Nephron (organoid): Measurements from ENCODE around the gene TRABD.
A peak's percentile ranks its signal among the peaks of the same experiment; 100 is the strongest.

Experiments used
- H3K27ac Mint-ChIP-seq, 3 experiments: 2 replicates each; pipeline ENCODE4 v1.8.0; 2020; ENCODE audit warnings: mixed read lengths in 3 of 3, mild to moderate bottlenecking in 2 of 3, moderate library complexity in 1 of 3
- H3K27me3 Mint-ChIP-seq: 2 replicates; pipeline ENCODE4 v1.8.0; 2021; ENCODE audit warnings: low read depth, mild to moderate bottlenecking, moderate library complexity, mixed read lengths
- H3K36me3 Mint-ChIP-seq: 2 replicates; pipeline ENCODE4 v1.8.0; 2020; ENCODE audit warnings: low read depth, mixed read lengths
- H3K4me1 Mint-ChIP-seq: 2 replicates; pipeline ENCODE4 v1.8.0; 2020; ENCODE audit warnings: mixed read lengths
- H3K4me3 Mint-ChIP-seq, 3 experiments: 2 replicates each; pipeline ENCODE4 v1.8.0; 2020; ENCODE audit warnings: mild to moderate bottlenecking in 3 of 3, mixed read lengths in 3 of 3, moderate library complexity in 2 of 3
- H3K9me3 Mint-ChIP-seq: 2 replicates; pipeline ENCODE4 v1.8.0; 2020; ENCODE audit warnings: mixed read lengths
- CTCF ChIP-seq, 3 experiments: fragments of 200-600 bp; sonication (generic); IDR thresholded peaks; one replicate each; pipeline ENCODE4 v1.5.0; 2021; ENCODE audit warnings: antibody characterized with exemption in 3 of 3; ENCODE audit not compliant: unreplicated experiment in 3 of 3

The TRABD gene

DNA sequence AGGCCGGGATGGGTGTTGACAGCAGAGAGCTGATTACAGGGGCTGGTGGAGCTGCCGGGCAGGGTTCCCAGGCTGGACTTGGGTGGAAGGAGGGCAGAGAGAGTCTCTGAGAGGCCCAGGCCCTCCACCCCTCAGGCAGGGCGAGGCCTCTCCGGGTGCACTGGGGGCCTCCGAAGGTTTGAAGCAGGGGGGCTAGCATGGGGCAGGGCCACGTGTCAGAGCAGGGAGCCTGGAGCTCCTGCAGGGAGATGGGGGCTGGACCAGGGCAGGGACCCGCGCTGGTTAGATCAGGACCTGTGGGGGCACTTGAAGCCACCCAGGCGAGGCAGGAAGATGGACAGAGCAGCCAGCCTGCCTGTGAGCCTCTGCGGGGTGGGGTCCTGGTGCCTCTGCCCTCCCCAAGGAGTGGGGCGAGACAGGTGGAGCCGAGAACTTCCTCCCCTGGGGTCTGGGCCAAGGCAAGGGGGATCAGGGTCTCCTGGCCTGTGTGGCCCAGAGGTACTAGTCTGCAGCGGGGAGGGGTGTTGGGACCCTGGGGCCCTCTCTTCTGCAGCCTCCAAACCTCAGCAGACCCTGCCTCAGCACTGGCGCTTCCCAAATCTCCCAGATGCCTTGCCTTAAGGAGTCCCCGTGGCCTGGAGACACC, 14.3 kb upstream of the TRABD start:
- H3K27ac Mint-ChIP-seq, result no peak overlapping the region
- peaks cover 65% of the 10 kb centered on the region for H3K27me3 Mint-ChIP-seq
- H3K36me3 Mint-ChIP-seq, result no peaks in the 10 kb centered on the region
- no peak for TF ChIP-seq CTCF (IDR thresholded peaks at IDR 0.05; ENCODE audit: unreplicated experiment in 3 of 3)
- no peaks in the 10 kb centered on the region for H3K9me3 Mint-ChIP-seq
- H3K4me1 Mint-ChIP-seq, result no peaks in the 10 kb centered on the region
- H3K4me3 Mint-ChIP-seq, result peak overlapping the region; percentile 83 to 87 (median 87)

DNA sequence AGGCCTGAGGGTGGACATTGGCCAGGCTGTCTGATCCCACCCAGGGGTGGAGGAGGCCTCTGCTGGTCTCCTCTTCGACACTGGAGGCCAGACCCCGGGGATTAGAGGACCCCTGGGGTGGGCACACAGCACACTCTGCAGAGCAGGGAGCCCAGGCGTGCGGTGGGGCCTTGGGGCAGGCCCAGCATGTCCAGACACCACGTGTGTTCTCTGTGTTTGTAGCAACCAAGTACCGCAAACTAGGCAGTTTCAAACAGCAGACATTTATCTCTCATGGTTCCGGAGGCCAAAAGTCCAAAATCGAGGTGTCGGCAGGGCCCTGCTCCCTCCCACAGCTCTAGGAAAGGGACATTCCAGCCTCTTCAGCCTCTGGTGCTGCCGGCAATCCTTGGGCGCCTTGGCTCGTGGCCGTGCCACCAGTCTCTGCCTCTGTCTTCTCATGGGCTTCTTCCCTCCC, 13.7 kb upstream of the TRABD start:
- H3K27ac Mint-ChIP-seq, result no peak overlapping the region

GRCh38 chr22:50173311-50173982, 12.3 kb upstream of the TRABD start:
- H3K4me1 Mint-ChIP-seq, result no peaks in the 10 kb centered on the region
- H3K27ac Mint-ChIP-seq, result no peak overlapping the region

More for the DNA sequence above, 13.7 kb upstream of the TRABD start:
- Mint-ChIP-seq H3K27me3 (peaks cover 61% of the 10 kb centered on the region), H3K4me3 (peak overlapping the region; percentile 58 to 76 (median 69)), H3K36me3 (no peaks in the 10 kb centered on the region), H3K4me1 (no peaks in the 10 kb centered on the region), H3K9me3 (no peaks in the 10 kb centered on the region)
- no peak for TF ChIP-seq CTCF (IDR thresholded peaks at IDR 0.05; ENCODE audit: unreplicated experiment in 3 of 3)

GRCh38 chr22:50173983-50174355, 11.7 kb upstream of the TRABD start:
- TF ChIP-seq CTCF (IDR thresholded peaks at IDR 0.05; ENCODE audit: unreplicated experiment in 3 of 3), result no peak
- H3K4me1 Mint-ChIP-seq, result no peaks in the 10 kb centered on the region
- no peaks in the 10 kb centered on the region for H3K36me3 Mint-ChIP-seq
- H3K27ac Mint-ChIP-seq, result no peak overlapping the region
- no peaks in the 10 kb centered on the region for H3K9me3 Mint-ChIP-seq
- peaks cover 41% of the 10 kb centered on the region for H3K27me3 Mint-ChIP-seq
- H3K4me3 Mint-ChIP-seq, result peak overlapping the region in 1 of 3 experiments; percentile 12

More at GRCh38 chr22:50173311-50173982, 12.3 kb upstream of the TRABD start:
- peak overlapping the region in 1 of 3 experiments; percentile 12 for H3K4me3 Mint-ChIP-seq
- peaks cover 46% of the 10 kb centered on the region for H3K27me3 Mint-ChIP-seq
- H3K9me3 Mint-ChIP-seq, result no peaks in the 10 kb centered on the region
- no peaks in the 10 kb centered on the region for H3K36me3 Mint-ChIP-seq
- TF ChIP-seq CTCF (IDR thresholded peaks at IDR 0.05; ENCODE audit: unreplicated experiment in 3 of 3), result no peak

- H3K36me3 Mint-ChIP-seq, result no peaks in the 10 kb centered on the region
- no peaks in the 10 kb centered on the region for H3K9me3 Mint-ChIP-seq
- H3K27me3 Mint-ChIP-seq, result peaks cover 36% of the 10 kb centered on the region
- H3K4me1 Mint-ChIP-seq, result no peaks in the 10 kb centered on the region
- no peak overlapping the region for H3K27ac Mint-ChIP-seq
- TF ChIP-seq CTCF (IDR thresholded peaks at IDR 0.05; ENCODE audit: unreplicated experiment in 3 of 3), result no peak
- no peak overlapping the region for H3K4me3 Mint-ChIP-seq
These were observed 11.1 kb upstream of the TRABD start for GRCh38 chr22:50174382-50175190.
